Hepatocyte (in vitro differentiated cells): Measurements from ENCODE around the gene UBAP2L. TPM values are rescaled to one million over a fixed set of nuclear protein-coding genes. Genes with fewer than 3 reads are reported as not detected.

Experiments
- DNase-seq: peaks from one replicate; pipeline ENCODE4 v3.0.0-alpha.2; 2016; ENCODE audit warnings: low spot score
- H2AFZ ChIP-seq: fragments of 200-600 bp; sonication (generic); 2 replicates; pipeline ENCODE4 v1.6.0; 2016; ENCODE audit warnings: antibody characterized with exemption, mild to moderate bottlenecking
- H3K27ac ChIP-seq: fragments of 200-600 bp; sonication (generic); 2 replicates; pipeline ENCODE4 v1.5.1; 2016; ENCODE audit warnings: mild to moderate bottlenecking
- H3K27me3 ChIP-seq: fragments of 200-600 bp; sonication (generic); 2 replicates; pipeline ENCODE4 v1.6.1; 2016
- H3K36me3 ChIP-seq: fragments of 200-600 bp; sonication (generic); replicated peaks from 2 replicates; pipeline ENCODE4 v1.5.1; 2016; ENCODE audit warnings: low read depth; ENCODE audit not compliant: insufficient read depth
- H3K4me1 ChIP-seq: fragments of 200-600 bp; sonication (generic); 2 replicates; pipeline ENCODE4 v1.5.1; 2016; ENCODE audit warnings: mild to moderate bottlenecking, moderate library complexity; ENCODE audit not compliant: insufficient read depth
- H3K4me2 ChIP-seq: fragments of 200-600 bp; sonication (generic); 2 replicates; pipeline ENCODE4 v1.6.0; 2016
- H3K4me3 ChIP-seq: fragments of 200-600 bp; sonication (generic); 2 replicates; pipeline ENCODE4 v1.5.1; 2016; ENCODE audit warnings: mild to moderate bottlenecking
- H3K79me2 ChIP-seq: fragments of 200-600 bp; sonication (generic); 2 replicates; pipeline ENCODE4 v1.6.0; 2017; ENCODE audit warnings: mild to moderate bottlenecking
- H3K9me2 ChIP-seq: fragments of 200-600 bp; sonication (generic); replicated peaks from 2 replicates; pipeline ENCODE4 v1.6.0; 2017; ENCODE audit warnings: mild to moderate bottlenecking; ENCODE audit not compliant: insufficient read depth
- H3K9me3 ChIP-seq: fragments of 200-600 bp; sonication (generic); 2 replicates; pipeline ENCODE4 v1.5.1; 2016; ENCODE audit warnings: low read depth, mild to moderate bottlenecking
- H4K20me1 ChIP-seq: fragments of 200-600 bp; sonication (generic); 2 replicates; pipeline ENCODE4 v1.6.0; 2016; ENCODE audit warnings: mild to moderate bottlenecking; ENCODE audit not compliant: insufficient read depth, poor library complexity, severe bottlenecking
- EZH2 ChIP-seq: fragments of 200-600 bp; sonication (generic); IDR thresholded peaks from 2 replicates; pipeline ENCODE4 v1.6.1; 2016; ENCODE audit warnings: antibody characterized with exemption, mild to moderate bottlenecking, borderline replicate concordance
- EZH2phosphoT487 ChIP-seq: fragments of 200-600 bp; sonication (generic); IDR thresholded peaks from one replicate; pipeline ENCODE4 v1.6.1; 2018; ENCODE audit warnings: antibody characterized with exemption, mild to moderate bottlenecking, low read depth, moderate library complexity; ENCODE audit not compliant: unreplicated experiment, severe bottlenecking
- WGBS: methylation state at CpG from one replicate; pipeline ENCODE4 v1.1.6; 2016; ENCODE audit warnings: low lambda C conversion rate; ENCODE audit errors: missing lambda C conversion rate; 5-methylcytosine and 5-hydroxymethylcytosine counted together
- polyA plus RNA-seq: library from polyadenylated mRNA; unstranded; fragments of >200 nt; fragmentation: Nextera tagmentation; extraction: Ambion mirVana; gene quantifications from 2 replicates; pipeline ENCODE4 v1.2.1, GENCODE V29; 2016
- total RNA-seq: library from RNA; depleted of rRNA; stranded (reverse); fragments of >200 nt; gene quantifications from 2 replicates; pipeline ENCODE4 v1.2.3, GENCODE V29; 2014
- TF ChIP-seq, protein P1 (sequence below): fragments of 200-600 bp; sonication (generic); IDR thresholded peaks from 2 replicates; pipeline ENCODE4 v1.5.1; 2016; ENCODE audit warnings: antibody characterized with exemption, mild to moderate bottlenecking; ENCODE audit not compliant: poor library complexity

The UBAP2L gene
- total and polyA plus RNA-seq, 2 experiments from 2014 or later = 103 to 119 TPM

DNA sequence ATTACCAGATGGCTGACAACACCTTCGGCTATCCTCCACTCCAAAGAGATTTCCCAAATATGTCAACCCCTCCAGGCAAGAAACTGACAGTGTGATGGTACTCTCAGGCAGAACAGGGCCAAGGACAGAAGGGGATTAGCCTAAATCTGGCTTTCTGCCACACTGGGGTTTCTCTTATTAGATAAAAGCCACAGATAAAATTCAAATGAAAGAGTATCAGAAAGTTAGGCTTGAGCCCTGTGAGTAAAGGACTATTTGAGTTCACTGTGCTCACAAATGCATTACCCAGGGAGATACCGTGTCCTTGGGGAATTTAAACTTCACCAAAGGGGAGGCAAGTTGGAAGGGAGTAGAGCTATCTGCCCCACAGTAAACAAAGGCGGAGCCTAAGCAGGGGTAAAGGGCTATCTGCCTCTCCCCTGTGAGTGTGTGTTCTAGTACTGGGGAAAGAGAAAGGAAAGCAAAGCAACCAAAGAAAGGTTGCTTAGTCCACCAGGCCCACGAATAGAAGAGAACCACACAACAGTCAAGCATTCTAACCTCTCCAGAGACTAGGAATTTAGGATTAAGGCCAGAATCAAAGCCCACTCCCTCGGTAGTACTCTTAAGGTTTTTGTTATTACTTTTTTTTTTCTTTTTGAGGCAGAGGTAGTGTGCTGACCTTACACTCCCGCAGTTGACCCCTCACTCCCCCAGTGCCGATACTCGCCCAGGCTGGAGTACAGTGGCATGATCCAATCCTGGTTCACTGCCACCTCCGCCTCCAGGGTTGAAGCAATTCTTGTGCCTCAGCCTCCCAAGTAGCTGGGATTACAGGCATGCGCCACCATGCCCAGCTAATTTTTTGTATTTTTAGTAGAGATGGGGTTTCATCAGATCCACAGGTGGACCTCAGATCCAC, 41.6 kb upstream of the UBAP2L start:
- WGBS = 59% methylated on average over 10 of the region's 10 CpGs
- Histone ChIP-seq H4K20me1 (peaks cover 60% of the 10 kb centered on the region), H3K4me1 (peaks cover 42% of the 10 kb centered on the region)

DNA sequence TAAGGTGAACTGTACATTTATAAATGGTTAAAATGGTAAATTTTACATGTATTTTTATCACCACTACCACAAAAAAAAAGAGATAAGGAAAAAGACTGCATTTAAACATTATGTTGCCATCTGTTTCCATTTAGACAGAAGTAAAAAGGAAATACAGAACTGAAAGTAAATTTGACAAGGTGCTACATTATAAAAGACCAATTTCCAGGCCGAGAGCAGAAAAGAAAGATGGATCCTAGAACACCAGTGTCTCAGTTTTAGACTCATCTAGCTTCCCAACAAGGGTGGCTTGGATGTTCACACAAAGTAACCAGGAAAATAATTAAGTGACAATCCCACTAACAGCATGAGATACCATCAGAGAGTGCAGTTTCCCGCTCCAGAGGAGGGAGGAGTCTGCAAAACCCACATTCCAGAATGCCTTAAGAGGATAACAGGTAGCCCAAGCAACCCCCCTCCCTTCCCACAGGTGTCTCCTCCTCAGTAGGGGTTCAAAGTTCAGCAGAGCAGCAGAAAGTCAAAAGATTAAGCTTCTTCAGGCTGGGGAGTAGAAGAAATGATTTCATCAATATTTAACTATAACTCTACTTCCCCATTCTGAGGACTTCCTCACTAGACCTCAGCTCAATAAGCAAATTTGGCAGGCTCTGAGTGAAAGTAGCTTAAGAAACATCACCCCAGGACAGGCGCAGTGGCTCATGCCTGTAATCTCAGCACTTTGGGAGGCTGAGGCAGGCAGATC, 40.6 kb upstream of the UBAP2L start:
- no peaks in the 10 kb centered on the region for H3K9me2 ChIP-seq
- no peaks in the 10 kb centered on the region for H3K27me3 ChIP-seq
- peak overlapping the region; percentile 96 for H3K27ac ChIP-seq
- peaks cover 72% of the 10 kb centered on the region for H3K79me2 ChIP-seq
- peak overlapping the region; percentile 9 for H3K4me3 ChIP-seq
- 47% methylated on average over 3 of the region's 3 CpGs for WGBS
- H3K9me3 ChIP-seq = no peaks in the 10 kb centered on the region
- peaks cover 60% of the 10 kb centered on the region for H4K20me1 ChIP-seq
- DNase-seq = peak; percentile 63
- H3K4me1 ChIP-seq = peaks cover 42% of the 10 kb centered on the region
- H2AFZ ChIP-seq = no peak overlapping the region
- H3K36me3 ChIP-seq = no peaks in the 10 kb centered on the region
- H3K4me2 ChIP-seq = peak overlapping the region; percentile 87
- no peak for TF ChIP-seq EZH2

More for the DNA sequence above, 41.6 kb upstream of the UBAP2L start:
- H3K9me2 ChIP-seq = no peaks in the 10 kb centered on the region
- no peaks in the 10 kb centered on the region for H3K27me3 ChIP-seq
- peak overlapping the region; percentile 87 for H3K4me2 ChIP-seq
- peaks cover 81% of the 10 kb centered on the region for H3K79me2 ChIP-seq
- peak overlapping the region; percentile 96 for H3K27ac ChIP-seq
- TF ChIP-seq, protein P1, sequence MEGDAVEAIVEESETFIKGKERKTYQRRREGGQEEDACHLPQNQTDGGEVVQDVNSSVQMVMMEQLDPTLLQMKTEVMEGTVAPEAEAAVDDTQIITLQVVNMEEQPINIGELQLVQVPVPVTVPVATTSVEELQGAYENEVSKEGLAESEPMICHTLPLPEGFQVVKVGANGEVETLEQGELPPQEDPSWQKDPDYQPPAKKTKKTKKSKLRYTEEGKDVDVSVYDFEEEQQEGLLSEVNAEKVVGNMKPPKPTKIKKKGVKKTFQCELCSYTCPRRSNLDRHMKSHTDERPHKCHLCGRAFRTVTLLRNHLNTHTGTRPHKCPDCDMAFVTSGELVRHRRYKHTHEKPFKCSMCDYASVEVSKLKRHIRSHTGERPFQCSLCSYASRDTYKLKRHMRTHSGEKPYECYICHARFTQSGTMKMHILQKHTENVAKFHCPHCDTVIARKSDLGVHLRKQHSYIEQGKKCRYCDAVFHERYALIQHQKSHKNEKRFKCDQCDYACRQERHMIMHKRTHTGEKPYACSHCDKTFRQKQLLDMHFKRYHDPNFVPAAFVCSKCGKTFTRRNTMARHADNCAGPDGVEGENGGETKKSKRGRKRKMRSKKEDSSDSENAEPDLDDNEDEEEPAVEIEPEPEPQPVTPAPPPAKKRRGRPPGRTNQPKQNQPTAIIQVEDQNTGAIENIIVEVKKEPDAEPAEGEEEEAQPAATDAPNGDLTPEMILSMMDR = no peak
- TF ChIP-seq EZH2 (no peak), EZH2phosphoT487 (no peak)
- no peaks in the 10 kb centered on the region for H3K36me3 ChIP-seq
- no peaks in the 10 kb centered on the region for H3K9me3 ChIP-seq
- H3K4me3 ChIP-seq = peak overlapping the region; percentile 9
- DNase-seq = peak; percentile 53
- H2AFZ ChIP-seq = no peak overlapping the region

DNA sequence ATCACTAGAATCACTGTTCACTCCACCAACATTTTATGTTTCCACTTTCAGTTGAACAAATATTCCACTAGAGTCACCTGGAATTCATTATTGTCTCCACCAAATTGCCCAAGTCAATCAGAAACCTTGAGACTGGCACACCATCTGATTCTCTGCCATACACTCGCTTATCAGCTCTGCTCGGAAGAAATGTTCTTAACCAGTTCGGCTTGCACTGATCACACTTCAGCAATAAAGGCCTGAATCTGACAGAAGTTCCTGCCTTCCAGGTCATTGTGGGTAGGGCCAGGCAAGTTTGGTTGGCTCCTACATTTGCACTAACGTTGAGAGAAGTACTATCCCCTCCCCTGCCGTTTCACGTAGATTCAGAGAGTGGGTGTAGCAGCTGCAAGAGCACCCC, 38.8 kb upstream of the UBAP2L start:
- Histone ChIP-seq H3K9me2 (no peaks in the 10 kb centered on the region), H4K20me1 (peaks cover 46% of the 10 kb centered on the region), H3K4me1 (peaks cover 38% of the 10 kb centered on the region), H3K4me3 (peak overlapping the region; percentile 76), H3K27ac (peak overlapping the region; percentile 96), H3K79me2 (peaks cover 56% of the 10 kb centered on the region), H2AFZ (no peak overlapping the region), H3K4me2 (peak overlapping the region; percentile 87), H3K27me3 (no peaks in the 10 kb centered on the region), H3K36me3 (no peaks in the 10 kb centered on the region), H3K9me3 (no peaks in the 10 kb centered on the region)
- TF ChIP-seq EZH2phosphoT487 (no peak), EZH2 (no peak)
- TF ChIP-seq, protein P1 = no peak
- WGBS = under 1% methylated on average over 6 of the region's 6 CpGs
- no peak for DNase-seq
